GM19468 (cell line): Measurements from ENCODE around the gene LYST.
"Not testable (repeated sequence)": the region's sequence is repeated elsewhere in the genome, so short reads cannot be mapped to it uniquely, and the experiment has no call there.

Source experiments
- ATAC-seq: cut with Tn5 transposase; IDR thresholded peaks from one replicate; pipeline ENCODE4 v1.9.1; 2021; ENCODE audit warnings: mild to moderate bottlenecking, moderate library complexity, moderate number of reproducible peaks; ENCODE audit not compliant: unreplicated experiment; ENCODE audit errors: extremely low read depth

LYST gene

DNA sequence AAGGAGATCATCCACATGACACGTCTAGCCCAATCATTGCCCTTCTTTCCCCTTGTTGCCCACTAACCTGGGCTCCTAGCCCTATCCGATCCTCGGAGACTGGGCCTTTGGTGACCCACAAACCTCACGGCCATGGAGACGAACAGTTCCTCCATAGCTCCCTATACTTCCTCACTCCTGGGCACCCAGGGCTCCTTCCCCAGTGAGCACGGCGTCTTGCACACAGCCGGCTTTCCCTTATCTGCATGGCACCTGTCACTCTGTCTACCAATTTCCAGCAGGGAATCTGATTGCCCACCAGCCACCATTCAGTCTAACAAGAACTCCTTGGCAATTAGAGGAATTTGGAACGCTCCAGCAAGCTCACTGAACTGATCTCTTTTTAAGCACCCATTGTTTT is 220.2 kb downstream of the LYST start:
- no peak for ATAC-seq

DNA sequence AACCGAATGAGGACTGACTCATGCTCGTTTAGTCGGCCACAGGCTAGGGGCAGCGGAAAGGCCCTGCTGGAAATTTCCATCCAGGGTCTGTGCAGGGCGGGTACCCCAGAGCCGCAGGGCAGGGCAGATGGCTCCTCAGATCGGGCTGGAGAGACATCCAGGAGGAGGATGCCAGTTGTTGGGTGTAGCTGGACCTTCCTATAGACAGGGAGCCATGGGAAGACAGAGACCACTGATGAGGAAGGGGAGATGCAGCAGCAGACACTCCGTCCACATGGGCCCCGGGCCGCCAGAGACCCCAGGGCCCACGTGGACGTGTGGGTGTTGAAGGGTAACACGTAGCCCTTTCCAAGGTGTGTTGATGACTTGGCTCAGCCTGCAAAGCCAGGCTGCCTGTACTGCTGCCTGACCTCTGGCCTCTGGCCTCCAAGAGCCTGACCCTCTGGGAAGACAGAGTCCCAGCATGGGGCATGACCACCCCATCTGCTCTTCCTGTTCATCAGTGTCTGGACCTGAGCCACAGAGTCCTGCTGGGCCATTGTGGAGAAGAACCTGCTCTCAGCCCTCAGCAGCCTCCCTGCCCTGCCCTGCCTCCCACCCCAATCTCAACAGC is 221.9 kb downstream of the LYST start:
- ATAC-seq, result no peak

DNA sequence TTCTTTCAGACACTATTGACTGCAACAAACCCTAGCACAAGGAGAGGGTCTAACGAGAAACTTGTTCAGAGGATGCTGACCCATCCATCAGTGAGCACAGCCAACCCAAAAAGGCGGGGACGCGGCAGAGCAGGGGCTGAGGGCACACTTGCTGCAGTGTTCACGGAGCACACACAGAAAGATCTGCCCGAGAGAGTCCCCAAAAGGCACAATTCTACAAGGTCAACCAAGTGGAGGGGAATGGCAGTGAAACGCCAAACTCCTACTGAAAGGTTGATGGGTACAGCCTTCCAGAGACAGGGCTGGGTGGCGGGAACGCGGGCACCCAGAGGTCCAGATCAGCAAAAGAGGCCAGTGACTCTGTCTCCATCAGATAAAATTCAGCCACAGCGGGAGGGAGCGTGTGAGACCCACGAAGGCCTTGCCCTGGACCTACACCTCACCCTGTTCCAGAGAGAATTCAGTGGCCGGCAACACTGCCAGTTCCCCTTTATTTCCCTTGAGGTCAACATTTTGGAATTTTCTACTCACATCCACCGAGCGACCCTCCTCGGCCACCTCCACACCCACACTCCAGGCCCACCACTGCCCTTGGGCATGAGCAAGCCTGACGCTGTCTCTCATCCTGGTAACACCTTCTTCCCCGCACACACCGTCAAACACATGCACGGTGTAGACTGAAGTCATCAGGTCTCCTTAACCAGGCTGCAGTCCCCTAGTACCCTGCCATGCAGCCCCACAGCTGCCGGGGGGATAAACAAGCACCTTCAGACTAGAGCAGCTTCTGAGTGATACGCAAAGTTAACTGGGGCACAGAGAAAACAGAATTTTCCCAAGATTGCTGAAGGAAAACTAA is 222.6 kb downstream of the LYST start:
- ATAC-seq, result no peak

DNA sequence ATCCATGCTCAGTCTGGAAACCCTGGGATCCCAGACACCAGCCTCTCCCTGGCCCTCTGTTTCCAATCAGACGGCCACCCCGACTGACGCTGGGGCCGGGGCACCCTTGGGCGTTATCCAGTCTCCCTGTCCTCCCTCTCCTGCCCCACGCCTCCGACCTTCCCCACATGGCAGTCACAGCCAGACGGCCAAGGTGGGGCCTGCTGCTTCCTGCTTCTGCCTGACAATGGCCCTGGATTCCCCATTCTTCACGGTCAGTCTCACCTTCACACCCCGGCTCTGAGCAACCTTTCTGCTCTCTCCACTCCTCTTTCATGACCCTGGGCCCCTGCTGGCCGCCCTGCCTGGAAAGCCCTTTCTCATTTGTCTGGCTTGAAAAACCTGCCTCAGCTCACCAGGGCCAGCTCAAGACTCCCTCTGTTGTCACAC is 223.7 kb downstream of the LYST start:
- ATAC-seq, result no peak

DNA sequence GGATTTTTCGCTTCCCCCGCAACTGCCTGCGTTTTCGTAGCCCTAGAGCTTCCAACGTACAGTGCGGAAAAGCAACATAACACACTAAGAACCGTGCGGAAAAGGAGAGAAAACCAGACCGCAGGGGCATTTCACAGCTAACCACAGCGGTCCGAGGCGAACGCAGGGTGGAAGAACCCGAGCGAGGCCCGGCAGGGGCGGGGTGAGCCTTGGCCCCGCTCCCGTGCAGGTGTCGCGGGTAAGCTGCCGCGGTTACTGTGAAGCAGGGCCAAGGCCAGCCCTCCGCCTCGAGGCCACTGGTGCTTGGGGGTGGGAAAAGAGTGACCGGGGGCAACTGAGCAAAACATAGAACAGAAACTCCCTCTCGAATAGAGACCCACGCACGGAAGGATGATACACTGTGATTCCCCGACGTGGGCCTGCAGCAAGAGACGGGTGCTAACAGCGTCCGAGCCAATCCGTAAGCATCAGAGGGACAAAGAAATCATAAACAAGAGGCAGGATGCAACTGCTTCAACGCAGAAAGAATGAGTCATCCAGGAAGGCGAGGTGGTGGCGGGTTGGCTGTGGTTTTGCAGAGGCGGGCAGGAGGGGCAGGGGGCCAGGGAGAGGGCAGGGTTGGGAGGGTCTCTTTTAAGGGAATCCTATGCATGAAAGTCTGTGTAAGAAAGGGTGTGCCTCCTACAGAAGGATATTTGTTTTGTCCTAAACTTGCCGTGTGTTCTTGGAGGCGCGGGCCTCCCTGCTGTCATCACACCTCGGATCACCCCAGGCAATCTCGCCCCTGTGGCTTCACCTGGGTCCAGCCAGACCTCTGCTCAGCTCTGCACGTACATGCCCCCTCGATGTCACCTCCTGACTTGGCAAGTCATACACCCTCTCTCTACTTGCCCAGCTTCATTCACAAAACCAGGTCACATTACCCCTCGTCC is 224.4 kb downstream of the LYST start:
- ATAC-seq, result peak; percentile 40

DNA sequence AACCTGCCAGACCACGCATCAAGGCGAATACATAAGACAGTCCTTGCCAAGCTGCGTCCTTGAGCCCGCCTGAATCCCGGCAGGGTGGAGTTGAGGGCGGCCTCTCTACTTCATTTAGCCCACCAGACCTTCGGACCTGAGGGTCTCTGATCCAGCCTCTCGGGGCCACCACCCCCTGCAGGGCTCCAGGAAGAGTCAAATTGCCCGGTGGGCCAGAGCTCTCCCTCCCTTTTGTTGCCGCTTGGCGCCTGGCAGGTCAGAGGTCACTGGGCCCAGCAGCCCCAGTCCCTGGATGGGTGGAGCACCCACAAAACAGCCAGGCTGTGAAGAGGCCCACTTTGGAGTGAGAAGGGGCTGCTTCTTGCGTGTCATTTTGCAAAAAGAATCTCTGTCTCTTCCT is 226.1 kb downstream of the LYST start:
- no peak for ATAC-seq

DNA sequence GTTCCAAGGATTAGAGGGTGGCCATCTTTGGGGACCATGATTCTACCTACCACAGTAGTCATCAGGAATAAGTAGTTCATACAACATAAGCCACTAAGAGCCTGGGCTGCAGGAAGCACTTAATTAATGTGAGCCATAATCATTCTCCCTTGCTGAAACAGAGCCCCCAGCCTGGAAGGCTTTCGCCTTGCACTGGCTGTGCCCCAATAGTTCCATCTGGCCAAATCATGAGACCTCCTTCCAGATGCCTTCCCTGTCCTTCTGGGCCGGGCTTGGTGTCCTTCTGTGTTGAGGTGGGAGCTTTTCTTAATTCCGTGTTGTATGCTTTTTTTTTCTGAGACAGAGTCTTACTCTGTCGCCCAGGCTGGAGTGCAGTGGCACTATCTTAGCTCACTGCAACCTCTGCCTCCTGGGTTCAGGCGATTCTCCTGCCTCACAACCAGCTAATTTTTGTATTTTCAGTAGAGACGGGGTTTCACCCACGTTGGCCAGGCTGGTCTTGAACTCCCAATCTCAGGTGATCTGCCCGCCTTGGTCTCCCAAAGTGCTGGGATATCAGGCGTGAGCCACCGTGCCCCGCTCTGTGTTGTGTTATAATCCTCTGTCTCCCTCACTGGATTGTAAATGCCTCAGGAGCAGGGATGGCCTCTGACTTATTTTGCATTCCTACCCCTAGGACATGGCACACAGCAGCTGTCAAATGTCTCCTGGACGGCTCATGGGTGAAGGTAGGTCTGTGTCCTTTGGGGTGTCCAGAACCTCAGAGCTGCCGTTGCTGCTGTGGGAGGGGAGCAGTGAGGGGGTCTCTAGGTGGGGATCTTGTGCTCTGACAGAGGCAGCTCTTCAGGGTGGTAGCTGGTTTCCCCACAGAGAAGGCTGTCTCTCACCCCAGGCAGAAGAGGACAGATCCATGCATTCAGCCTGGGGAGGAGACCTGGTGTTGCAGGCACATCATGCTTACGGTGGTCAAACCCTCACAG is 227.2 kb downstream of the LYST start:
- no peak for ATAC-seq

DNA sequence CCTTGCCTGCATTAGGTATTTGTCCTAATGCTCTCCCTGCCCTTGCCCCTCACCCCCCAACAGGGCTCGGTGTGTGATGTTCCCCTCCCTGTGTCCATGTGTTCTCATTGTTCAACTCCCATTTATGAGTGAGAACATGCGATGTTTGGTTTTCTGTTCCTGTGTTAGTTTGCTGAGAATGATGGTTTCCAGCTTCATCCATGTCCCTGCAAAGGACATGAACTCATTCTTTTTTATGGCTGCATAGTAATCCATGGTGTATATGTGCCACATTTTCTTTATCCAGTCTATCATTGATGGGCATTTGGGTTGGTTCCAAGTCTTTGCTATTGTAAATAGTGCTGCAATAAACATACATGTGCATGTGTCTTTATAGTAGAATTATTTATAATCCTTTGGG is 228.1 kb downstream of the LYST start:
- ATAC-seq, result not testable (repeated sequence)

DNA sequence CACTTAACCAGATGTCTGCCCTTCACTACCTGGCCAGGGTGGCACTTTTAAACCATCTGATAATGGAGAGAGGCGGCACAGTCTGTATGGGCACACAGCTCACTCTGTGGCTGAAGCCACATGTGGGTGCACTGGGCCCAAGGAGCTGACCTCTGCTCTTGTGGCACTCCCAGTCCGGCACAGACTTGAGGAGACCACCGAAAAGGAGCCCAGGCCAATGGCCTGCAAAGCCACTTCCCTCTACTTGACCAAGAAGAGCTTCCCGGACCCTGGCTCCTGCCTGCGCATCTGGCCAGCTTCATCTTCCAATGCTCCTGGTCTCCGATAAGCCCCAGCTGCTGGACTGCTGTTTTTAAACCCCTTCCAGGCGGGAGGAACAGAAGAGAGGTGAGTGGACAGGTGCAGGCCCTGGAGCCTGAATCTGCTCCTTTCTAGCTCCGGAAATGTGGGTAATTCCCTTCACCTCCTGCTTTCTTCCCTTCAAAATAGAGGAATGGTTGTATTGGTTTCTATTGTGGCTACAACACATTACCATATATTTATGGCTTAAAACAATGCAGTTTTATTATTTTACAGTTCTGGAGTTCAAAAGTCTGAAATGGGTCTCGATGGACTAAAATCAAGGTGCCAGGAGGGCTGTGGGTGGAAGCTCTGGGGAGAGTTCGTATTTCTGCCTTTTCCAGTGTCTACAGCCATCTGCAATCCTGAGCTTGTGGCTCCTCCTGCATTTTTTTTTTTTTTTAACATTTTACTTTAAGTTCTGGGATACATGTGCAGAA is 228.8 kb downstream of the LYST start:
- ATAC-seq, result no peak

DNA sequence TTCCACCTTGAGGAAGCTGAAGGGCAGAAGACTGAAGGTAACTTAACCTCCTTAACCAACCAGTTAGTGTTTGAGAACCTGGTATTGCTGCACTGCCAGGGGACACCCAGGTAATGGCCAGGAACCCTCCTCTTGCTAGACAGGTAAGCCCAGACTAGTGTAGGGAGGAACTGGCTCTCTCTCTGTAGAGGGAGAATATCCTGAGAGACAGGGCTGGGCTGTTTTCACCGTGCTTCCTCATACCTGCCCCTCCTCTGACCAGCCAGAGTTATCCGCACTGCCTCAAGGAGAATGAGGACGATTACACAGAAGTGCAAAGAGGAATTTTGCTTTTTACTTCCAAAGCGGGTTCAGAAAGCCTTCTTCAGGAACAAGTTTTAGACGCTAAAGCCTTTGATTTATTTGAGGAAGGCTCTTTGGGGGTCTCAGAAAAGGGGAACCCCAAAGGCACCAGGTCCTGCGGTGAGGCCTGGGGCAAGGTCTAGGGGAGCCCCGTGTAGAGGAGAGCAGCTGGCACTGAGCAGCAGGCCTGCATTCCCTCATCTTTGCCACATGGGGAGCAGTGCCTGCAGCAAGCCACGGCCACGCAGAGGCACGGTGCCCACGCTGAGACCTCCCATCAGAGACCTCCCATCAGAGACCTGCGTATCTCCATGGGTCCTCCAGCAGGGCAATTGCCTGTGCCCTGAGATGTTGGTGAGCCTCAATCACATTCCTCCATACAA is 230.6 kb downstream of the LYST start:
- no peak for ATAC-seq

DNA sequence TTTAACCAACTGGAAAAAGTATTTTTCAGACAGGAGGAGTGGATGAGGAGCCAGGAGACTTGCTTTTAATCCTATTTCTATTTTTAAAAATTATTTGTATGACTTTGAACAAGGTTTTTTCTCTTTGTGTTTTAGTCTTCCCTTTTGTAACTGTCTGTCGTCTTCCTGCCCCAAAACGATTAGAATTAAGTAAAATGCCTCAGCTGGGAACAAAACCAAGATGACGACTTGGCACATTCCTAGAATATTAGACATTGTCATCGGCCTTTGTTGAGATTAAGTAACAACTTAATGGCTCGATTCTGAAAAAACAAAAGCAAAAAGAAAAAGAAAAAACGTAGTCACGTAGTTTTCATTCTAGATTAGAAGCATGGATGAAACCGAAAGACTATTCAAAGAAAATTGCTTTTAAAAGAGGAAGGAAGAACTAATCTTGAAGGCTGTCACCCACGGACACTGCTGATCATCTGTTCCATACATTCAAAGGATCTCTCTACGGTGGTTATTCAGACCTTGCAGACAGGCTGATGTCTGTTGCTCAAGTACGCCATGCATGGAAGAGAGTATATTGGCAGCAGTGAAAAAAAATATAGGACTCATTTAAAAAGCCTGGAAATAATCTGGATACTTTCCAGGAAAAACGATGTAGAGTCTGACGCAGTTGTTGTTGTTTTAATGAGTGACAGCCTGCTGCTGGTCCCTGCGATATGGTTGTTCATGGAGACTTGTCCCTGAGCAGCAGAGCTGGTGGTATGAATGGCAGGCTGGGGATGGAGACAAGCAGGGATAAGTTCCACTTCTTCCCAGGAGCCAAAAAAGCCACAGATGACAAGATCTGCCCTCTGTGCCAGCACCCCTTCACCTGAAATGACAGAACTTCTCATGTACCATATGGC is 234.0 kb downstream of the LYST start:
- peak; percentile 68 for ATAC-seq

DNA sequence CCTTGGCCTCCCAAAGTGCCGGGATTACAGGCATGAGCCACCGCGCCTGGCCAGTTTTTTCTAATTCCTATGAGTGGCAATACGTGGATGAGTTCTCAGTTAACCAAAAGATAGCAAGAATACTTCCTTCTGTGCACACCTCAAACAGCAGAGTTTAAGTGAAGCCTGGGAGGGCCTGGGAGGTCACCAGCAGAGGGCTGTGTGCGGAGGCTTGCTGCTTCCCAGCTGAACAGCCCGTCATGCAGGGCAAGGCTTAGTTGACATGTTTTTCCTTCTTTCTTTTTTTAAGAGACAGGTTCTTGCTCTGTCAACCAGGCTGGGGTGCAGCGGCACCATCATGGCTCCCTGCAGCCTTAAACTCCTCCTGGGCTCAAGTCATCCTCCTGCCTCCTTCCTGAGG is 234.9 kb downstream of the LYST start:
- no peak for ATAC-seq

DNA sequence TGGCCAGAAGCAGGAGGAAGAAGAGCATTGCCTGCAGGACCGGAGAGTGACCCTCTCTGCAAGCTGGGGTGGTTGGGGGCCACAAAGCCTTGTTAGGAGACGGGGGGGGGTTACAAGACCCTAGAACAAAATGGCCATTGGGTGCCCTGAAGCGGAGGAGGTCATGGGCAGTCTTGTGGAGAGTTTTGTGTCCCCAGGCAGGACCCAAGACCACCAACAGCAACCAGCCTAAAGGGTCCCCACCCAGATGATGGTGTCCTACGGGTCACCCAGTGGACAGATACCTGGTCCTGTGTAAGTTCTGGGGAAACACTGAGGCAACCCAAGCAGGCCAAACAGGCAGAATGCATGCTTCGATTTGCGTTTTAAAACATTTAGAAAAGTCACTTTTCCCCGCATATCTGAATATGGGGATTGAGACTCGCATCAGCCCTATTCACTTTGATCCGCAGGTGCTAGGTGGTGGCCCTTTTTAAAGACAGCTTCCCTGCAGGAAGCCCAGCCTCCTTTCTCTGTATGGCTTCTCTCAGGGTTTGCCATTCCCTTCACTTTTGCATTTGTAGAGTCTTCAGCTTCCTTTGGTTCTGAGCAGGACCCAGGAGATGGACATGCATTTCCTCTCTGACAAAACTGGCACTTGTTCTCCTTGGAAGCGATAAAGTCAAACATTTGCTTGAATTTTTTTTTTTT is 238.2 kb downstream of the LYST start:
- ATAC-seq, result no peak

DNA sequence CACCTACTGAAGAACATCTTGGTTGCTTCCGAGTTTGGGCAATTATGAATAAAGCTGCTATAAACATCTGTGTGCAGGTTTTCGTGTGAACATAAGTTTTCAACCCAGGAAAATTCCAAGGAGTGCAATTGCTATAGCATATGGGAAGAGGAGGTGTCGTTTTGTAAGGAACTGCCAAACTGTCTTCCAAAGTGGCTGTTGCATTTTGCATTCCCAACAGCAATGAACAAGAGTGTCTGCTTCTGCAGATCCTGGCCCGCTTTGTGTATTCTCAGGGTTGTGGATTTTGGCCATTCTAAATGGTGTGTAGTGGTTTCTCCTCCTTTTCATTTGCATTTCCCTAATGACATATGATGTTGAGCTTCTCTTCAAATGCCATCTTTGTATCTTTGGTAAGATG is 240.9 kb downstream of the LYST start:
- ATAC-seq, result no peak

DNA sequence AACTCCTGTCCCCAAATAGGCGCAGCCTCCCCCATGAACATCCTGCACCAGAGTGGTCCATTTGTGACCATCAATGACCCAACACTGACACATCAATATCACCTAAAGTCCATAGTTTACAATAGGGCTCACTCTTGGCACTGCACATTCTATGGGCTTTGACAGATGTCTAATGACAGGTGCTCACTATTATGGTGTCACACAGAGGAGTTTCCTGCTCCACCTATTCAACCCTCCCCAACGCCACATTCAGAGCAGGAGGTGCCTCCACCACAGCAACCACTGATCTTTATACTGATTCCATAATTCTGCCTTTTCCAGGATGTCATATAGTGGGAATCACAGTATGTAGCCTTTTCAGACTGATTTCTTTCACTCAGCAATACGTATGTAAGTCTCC is 241.4 kb downstream of the LYST start:
- no peak for ATAC-seq

DNA sequence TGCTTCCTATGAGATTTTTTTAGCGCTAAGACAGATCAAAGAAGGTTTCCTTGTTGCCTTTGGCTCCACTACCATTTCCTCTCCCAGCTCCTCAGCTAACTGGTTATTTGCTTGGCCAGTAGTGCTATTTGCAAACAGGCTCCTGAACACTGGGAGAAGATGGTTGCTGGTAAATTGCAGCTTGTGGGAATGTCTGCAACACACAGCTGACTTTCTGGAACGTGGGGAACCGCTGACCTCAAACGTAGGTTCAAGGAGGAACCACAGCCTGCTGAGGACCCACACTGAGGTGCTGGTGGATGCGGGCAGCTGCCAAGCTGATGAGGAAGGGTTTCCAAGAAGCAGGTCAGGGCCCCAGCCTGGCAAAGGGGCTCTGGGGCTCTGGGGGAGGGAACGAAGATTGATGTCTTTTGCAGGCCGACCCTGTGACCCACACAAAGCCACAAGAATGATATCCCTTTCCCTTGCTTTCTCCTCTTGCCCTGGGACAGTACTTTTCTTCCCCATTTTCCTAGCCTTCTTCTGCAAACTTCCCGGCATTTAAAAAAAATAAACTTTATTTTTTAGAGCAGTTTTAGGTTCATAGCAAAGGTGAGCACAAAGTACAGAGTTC is 241.9 kb downstream of the LYST start:
- ATAC-seq, result no peak
